GM19238 (cell line): Measurements from ENCODE around the gene TIGAR.

Experiments used
- DNase-seq: peaks from one replicate; pipeline ENCODE4 v3.0.0; 2011; ENCODE audit warnings: low spot score; ENCODE audit not compliant: insufficient read length

Gene TIGAR

GRCh38 chr12:4303750-4304149 lies 17.3 kb upstream of the TIGAR start:
- DNase-seq, result no peak

GRCh38 chr12:4307593-4308333 lies 13.2 kb upstream of the TIGAR start:
- no peak for DNase-seq

GRCh38 chr12:4308334-4308950 lies 12.6 kb upstream of the TIGAR start:
- no peak for DNase-seq

GRCh38 chr12:4311776-4312175 lies 9.2 kb upstream of the TIGAR start:
- no peak for DNase-seq

- no peak for DNase-seq
These were observed 8.8 kb upstream of the TIGAR start for GRCh38 chr12:4312251-4312650.

- DNase-seq, result no peak
These were observed 538 bp upstream of the TIGAR start for GRCh38 chr12:4320497-4320852.

- no peak for DNase-seq
These were observed 1.7 kb downstream of the TIGAR start for GRCh38 chr12:4322726-4323125.

GRCh38 chr12:4323396-4323795 lies 2.4 kb downstream of the TIGAR start:
- DNase-seq, result no peak

- no peak for DNase-seq
These were observed 3.4 kb downstream of the TIGAR start for GRCh38 chr12:4324366-4324765.

GRCh38 chr12:4325966-4326365 lies 5.0 kb downstream of the TIGAR start:
- no peak for DNase-seq

- no peak for DNase-seq
These were observed 6.3 kb downstream of the TIGAR start for GRCh38 chr12:4327293-4327692.

- no peak for DNase-seq
These were observed 9.2 kb downstream of the TIGAR start for GRCh38 chr12:4330203-4330602.

GRCh38 chr12:4331221-4331620 lies 10.2 kb downstream of the TIGAR start:
- no peak for DNase-seq

- DNase-seq, result no peak
These were observed 10.8 kb downstream of the TIGAR start for GRCh38 chr12:4331842-4332241.

- no peak for DNase-seq
These were observed 25.9 kb downstream of the TIGAR start for GRCh38 chr12:4346931-4347330.

GRCh38 chr12:4353785-4354208 lies 32.8 kb downstream of the TIGAR start:
- no peak for DNase-seq

GRCh38 chr12:4355156-4356040 lies 34.4 kb downstream of the TIGAR start:
- no peak for DNase-seq

- no peak for DNase-seq
These were observed 35.0 kb downstream of the TIGAR start for GRCh38 chr12:4356041-4356327.

- no peak for DNase-seq
These were observed 45.1 kb downstream of the TIGAR start for GRCh38 chr12:4366090-4366489.

GRCh38 chr12:4369548-4369947 lies 48.5 kb downstream of the TIGAR start:
- no peak for DNase-seq

GRCh38 chr12:4370265-4370664 lies 49.3 kb downstream of the TIGAR start:
- DNase-seq, result no peak

GRCh38 chr12:4372653-4373052 lies 51.6 kb downstream of the TIGAR start:
- no peak for DNase-seq

GRCh38 chr12:4375449-4375848 lies 54.4 kb downstream of the TIGAR start:
- no peak for DNase-seq
